ENCODE measurements around the gene NDFIP1. TPM values are rescaled to one million over a fixed set of nuclear protein-coding genes. Genes with fewer than 3 reads are reported as not detected.

NDFIP1 gene
- total RNA-seq, 1 donor, result 115 TPM

- no peaks in the 10 kb centered on the region for H3K9me3 ChIP-seq (ENCODE audit: low read depth, low read length)
- no peak overlapping the region for H3K27ac ChIP-seq (ENCODE audit: low read depth, low read length)
- no peak overlapping the region for H2AFZ ChIP-seq (ENCODE audit: low read length)
- DNase-seq (ENCODE audit: insufficient read length, low spot score, missing footprints), result no peak
- no peaks in the 10 kb centered on the region for H3K79me2 ChIP-seq (ENCODE audit: insufficient read depth, low read length)
- no peak overlapping the region for H3K4me2 ChIP-seq (ENCODE audit: insufficient read depth, low read length)
- no peaks in the 10 kb centered on the region for H3K4me1 ChIP-seq (ENCODE audit: insufficient read depth, low read length)
- H3K36me3 ChIP-seq (ENCODE audit: insufficient read depth, low read length), result no peaks in the 10 kb centered on the region
- H4K20me1 ChIP-seq (ENCODE audit: insufficient read depth, low read length), result no peaks in the 10 kb centered on the region
- H3K4me3 ChIP-seq (ENCODE audit: insufficient read depth, low read length), result no peak overlapping the region
- no peak for TF ChIP-seq CTCF (IDR thresholded peaks at IDR 0.05; ENCODE audit: extremely low read depth, low read depth, low read length)
- H3K27me3 ChIP-seq (ENCODE audit: insufficient read depth, low read length), result no peaks in the 10 kb centered on the region
Measured at GRCh38 chr5:142175461-142176142, 67.0 kb downstream of the NDFIP1 start.

GRCh38 chr5:142176255-142176654, 67.7 kb downstream of the NDFIP1 start:
- Histone ChIP-seq H3K4me2 (ENCODE audit: insufficient read depth, low read length) (no peak overlapping the region), H3K36me3 (ENCODE audit: insufficient read depth, low read length) (no peaks in the 10 kb centered on the region), H3K9me3 (ENCODE audit: low read depth, low read length) (no peaks in the 10 kb centered on the region), H4K20me1 (ENCODE audit: insufficient read depth, low read length) (no peaks in the 10 kb centered on the region), H3K4me1 (ENCODE audit: insufficient read depth, low read length) (no peaks in the 10 kb centered on the region), H2AFZ (ENCODE audit: low read length) (no peak overlapping the region), H3K27ac (ENCODE audit: low read depth, low read length) (no peak overlapping the region), H3K79me2 (ENCODE audit: insufficient read depth, low read length) (no peaks in the 10 kb centered on the region), H3K4me3 (ENCODE audit: insufficient read depth, low read length) (no peak overlapping the region), H3K27me3 (ENCODE audit: insufficient read depth, low read length) (no peaks in the 10 kb centered on the region)
- DNase-seq (ENCODE audit: insufficient read length, low spot score, missing footprints), result no peak
- TF ChIP-seq CTCF (IDR thresholded peaks at IDR 0.05; ENCODE audit: extremely low read depth, low read depth, low read length), result no peak

- Histone ChIP-seq H3K27ac (ENCODE audit: low read depth, low read length) (no peak overlapping the region), H3K4me2 (ENCODE audit: insufficient read depth, low read length) (no peak overlapping the region), H3K9me3 (ENCODE audit: low read depth, low read length) (no peaks in the 10 kb centered on the region), H2AFZ (ENCODE audit: low read length) (no peak overlapping the region), H3K4me1 (ENCODE audit: insufficient read depth, low read length) (no peaks in the 10 kb centered on the region), H3K27me3 (ENCODE audit: insufficient read depth, low read length) (no peaks in the 10 kb centered on the region), H3K4me3 (ENCODE audit: insufficient read depth, low read length) (no peak overlapping the region), H4K20me1 (ENCODE audit: insufficient read depth, low read length) (no peaks in the 10 kb centered on the region), H3K36me3 (ENCODE audit: insufficient read depth, low read length) (no peaks in the 10 kb centered on the region), H3K79me2 (ENCODE audit: insufficient read depth, low read length) (no peaks in the 10 kb centered on the region)
- no peak for DNase-seq (ENCODE audit: insufficient read length, low spot score, missing footprints)
- TF ChIP-seq CTCF (IDR thresholded peaks at IDR 0.05; ENCODE audit: extremely low read depth, low read depth, low read length), result no peak
Measured at GRCh38 chr5:142178651-142179050, 70.1 kb downstream of the NDFIP1 start.

- H3K27me3 ChIP-seq (ENCODE audit: insufficient read depth, low read length), result no peaks in the 10 kb centered on the region
- H3K4me3 ChIP-seq (ENCODE audit: insufficient read depth, low read length), result no peak overlapping the region
- H3K27ac ChIP-seq (ENCODE audit: low read depth, low read length), result no peak overlapping the region
- TF ChIP-seq CTCF (IDR thresholded peaks at IDR 0.05; ENCODE audit: extremely low read depth, low read depth, low read length), result no peak
- H2AFZ ChIP-seq (ENCODE audit: low read length), result no peak overlapping the region
- no peaks in the 10 kb centered on the region for H3K9me3 ChIP-seq (ENCODE audit: low read depth, low read length)
- H3K36me3 ChIP-seq (ENCODE audit: insufficient read depth, low read length), result no peaks in the 10 kb centered on the region
- no peaks in the 10 kb centered on the region for H4K20me1 ChIP-seq (ENCODE audit: insufficient read depth, low read length)
- no peaks in the 10 kb centered on the region for H3K4me1 ChIP-seq (ENCODE audit: insufficient read depth, low read length)
- no peak overlapping the region for H3K4me2 ChIP-seq (ENCODE audit: insufficient read depth, low read length)
- no peaks in the 10 kb centered on the region for H3K79me2 ChIP-seq (ENCODE audit: insufficient read depth, low read length)
- no peak for DNase-seq (ENCODE audit: insufficient read length, low spot score, missing footprints)
Measured at GRCh38 chr5:142179776-142180387, 71.3 kb downstream of the NDFIP1 start.
